GM12891 (cell line): ENCODE measurements around the gene MTMR12.
"Not testable (repeated sequence)": the region's sequence is repeated elsewhere in the genome, so short reads cannot be mapped to it uniquely, and the experiment has no call there.

Experiments used
- DNase-seq: peaks from one replicate; pipeline ENCODE4 v3.0.0; 2011; ENCODE audit warnings: low spot score; ENCODE audit not compliant: insufficient read length
- FAIRE-seq: peaks from 2 replicates; lab custom pipeline; 2011; peaks lifted over from hg19 to GRCh38; lab: Jason Lieb, UNC
- PAX5 ChIP-seq: IDR thresholded peaks from 2 replicates; pipeline ENCODE4 v1.6.1; 2011; ENCODE audit warnings: low read length, moderate library complexity, mild to moderate bottlenecking; ENCODE audit not compliant: insufficient read depth, severe bottlenecking
- POLR2A ChIP-seq: IDR thresholded peaks from 2 replicates; pipeline ENCODE4 v1.6.1; 2011; ENCODE audit warnings: low read depth, low read length, control low read depth
- POLR2AphosphoS5 ChIP-seq: IDR thresholded peaks from 2 replicates; pipeline ENCODE4 v1.6.1; 2011; ENCODE audit warnings: low read depth, low read length, control low read depth
- POU2F2 ChIP-seq: IDR thresholded peaks from 2 replicates; pipeline ENCODE4 v1.6.1; 2011; ENCODE audit warnings: low read depth, mild to moderate bottlenecking, control low read depth, low read length, moderate library complexity
- SPI1 ChIP-seq: IDR thresholded peaks from 2 replicates; pipeline ENCODE4 v1.6.1; 2011; ENCODE audit warnings: low read depth, low read length, control low read depth
- TAF1 ChIP-seq: IDR thresholded peaks from 2 replicates; pipeline ENCODE4 v1.6.1; 2011; ENCODE audit warnings: low read depth, low read length, control low read depth

MTMR12 gene

DNA sequence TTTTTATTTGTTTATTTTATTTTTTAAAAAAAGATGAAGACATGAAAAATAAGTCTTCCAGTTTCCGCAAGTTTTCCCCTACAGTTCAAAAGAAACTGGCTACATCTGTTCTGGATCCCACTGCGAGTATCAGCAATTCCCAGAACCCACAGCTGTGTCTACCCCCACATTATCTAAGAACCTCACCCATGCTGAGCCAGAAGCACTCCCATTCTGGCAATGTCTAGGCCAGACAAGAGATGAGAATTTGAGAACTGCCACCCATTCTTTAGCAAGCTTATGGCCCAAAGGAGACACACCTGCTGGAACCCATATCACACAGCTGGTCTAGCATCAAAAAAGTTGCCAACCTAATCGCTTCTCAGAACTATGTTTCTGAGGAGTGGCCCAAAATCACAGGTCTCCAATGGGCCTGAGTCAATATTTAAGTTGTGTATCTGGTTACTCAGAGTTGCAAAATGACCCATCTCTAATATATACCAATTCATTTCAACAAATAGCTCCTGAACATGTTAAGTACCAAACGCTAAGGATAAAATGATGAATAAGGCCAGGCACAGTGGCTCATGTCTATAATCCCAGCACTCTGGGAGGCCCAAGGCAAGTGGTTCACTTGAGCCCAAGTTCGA, 27.1 kb downstream of the MTMR12 start:
- TF ChIP-seq POU2F2 (no peak), POLR2AphosphoS5 (no peak), TAF1 (no peak), SPI1 (no peak), PAX5 (no peak), POLR2A (no peak)
- FAIRE-seq (no peak), DNase-seq (no peak)

DNA sequence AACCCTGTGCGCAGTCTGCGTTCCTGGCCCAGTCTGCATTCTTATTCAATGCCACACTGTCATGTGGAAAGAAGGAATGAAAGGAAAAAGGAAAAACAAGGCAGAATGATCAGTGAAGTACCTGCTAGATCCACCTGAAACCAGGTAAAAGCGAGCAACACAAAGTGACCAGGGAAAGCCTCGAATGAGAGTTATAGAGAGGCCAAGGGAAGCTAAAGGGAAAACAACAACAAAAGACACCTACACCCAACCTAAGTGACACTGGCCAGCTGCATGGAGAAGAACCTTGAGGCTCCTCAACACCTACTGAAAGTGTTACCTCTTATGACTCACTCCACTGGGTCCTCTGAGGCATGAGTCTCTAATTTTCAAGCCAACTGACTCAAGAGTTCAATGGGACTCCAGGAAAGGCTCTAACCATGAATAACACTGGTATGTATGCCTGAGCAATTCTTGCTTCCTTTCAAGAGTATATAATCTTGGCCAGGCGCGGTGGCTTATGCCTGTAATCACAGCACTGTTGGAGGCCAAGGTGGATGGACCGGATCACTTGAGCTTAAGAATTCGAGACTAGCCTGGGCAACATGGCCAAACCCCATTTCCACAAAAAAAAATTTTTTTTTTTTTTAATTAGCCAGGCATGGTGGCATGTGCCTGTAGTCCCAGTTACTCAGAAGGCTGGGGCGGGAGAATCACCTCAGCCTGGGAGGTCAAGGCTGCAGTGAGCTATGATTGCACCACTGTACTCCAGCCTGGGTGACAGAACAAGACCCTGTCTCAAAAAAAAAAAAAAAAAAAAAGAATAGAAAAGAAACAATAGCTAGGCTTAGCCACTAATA, 29.0 kb downstream of the MTMR12 start:
- TF ChIP-seq TAF1, result no peak
- TF ChIP-seq POLR2AphosphoS5, result no peak
- no peak for TF ChIP-seq POU2F2
- TF ChIP-seq SPI1, result no peak
- TF ChIP-seq PAX5, result no peak
- no peak for TF ChIP-seq POLR2A
- no peak for FAIRE-seq
- DNase-seq, result no peak

DNA sequence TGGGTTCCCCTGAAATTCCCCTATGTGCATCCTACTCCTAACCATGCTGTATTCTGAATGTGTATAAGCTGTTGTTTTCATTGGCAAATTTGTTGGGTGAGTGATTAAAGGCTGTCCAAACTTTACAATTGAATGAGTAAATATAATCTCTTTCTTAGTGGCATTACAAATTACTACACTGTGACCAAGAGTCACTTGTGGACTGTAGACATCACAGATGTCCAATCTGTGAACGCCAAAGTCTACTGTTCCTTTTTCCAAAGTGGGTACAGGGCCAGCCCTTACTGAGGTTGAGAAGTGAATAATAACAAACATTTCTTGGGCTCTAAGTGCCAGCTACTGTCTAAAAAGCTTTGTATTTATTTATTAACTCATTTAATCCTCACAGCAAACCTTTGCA, 29.7 kb downstream of the MTMR12 start:
- DNase-seq (no peak), FAIRE-seq (no peak)
- TF ChIP-seq SPI1 (no peak), PAX5 (no peak), POLR2AphosphoS5 (no peak), POU2F2 (no peak), POLR2A (no peak), TAF1 (no peak)

DNA sequence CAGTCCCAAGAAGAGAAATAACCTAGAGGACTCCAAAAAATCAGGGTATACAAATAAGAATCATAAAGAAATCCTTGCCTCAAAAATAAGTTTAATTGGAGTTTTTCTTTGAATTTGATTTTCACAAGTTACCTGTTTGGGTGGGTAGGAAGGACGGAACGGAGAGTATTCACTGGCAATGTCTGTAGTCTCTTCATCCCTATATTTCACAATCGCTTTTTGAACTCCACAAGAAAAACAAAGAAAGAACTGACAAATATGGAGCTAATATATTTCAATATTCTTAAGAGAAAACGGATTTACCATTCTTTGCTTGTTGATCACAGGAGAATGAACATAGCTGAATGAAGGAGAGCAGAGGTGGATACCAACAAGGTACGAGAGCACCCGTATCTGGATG, 30.1 kb downstream of the MTMR12 start:
- DNase-seq (no peak), FAIRE-seq (no peak)
- TF ChIP-seq PAX5, result no peak
- no peak for TF ChIP-seq SPI1
- TF ChIP-seq POLR2A, result no peak
- no peak for TF ChIP-seq TAF1
- TF ChIP-seq POU2F2, result no peak
- no peak for TF ChIP-seq POLR2AphosphoS5

DNA sequence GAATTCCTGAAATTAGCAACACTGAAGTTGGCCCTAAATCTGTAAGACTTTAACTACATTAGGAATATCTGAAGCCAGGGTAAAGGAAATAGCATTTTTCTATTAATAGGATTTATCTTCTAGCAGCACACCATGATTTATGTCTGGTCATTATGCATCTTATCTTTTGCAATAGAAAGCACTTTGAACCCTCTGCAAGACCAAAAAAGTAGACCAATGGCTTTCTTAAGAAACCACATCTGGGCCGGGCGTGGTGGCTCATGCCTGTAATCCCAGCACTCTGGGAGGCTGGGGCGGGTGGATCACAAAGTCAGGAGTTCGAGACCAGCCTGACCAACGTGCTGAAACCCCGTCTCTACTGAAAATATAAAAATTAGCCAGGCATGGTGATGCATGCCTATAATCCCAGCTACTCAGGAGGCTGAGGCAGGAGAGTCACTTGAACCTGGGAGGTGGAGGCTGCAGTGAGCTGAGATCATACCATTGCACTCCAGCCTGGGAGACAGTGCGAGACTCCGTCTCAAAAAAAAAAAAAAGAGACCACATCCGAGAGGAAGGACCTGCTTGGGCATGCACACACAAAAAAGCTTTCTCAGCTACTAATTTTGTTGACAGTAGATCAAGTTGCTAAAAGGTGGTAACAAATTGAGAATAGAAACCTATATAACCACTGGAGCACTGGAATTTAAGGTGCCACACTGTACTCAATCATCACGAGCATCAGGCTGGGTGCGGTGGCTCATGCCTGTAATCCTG, 31.2 kb downstream of the MTMR12 start:
- not testable (repeated sequence) for DNase-seq, FAIRE-seq

DNA sequence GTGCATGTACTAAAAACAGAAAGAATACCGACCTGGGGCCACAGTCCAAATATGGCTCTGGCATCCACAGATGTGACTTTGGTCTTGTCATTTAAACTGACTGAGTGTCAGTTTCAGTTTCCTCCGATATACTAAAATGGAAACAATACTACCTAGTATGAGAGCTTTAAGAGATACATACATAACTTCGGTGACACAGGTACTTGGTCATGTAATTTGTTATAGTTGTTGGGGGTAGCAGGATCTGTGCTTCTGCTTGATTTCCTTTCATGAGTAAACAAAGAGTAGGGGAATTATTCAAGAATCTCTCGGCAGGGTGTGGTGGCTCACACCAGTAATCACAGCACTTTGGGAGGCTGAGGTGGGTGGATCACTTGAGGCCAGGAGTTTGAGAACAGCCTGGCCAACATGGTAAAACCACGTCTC, 32.1 kb downstream of the MTMR12 start:
- TF ChIP-seq SPI1, result no peak
- TF ChIP-seq POLR2A, result no peak
- TF ChIP-seq POU2F2, result no peak
- TF ChIP-seq TAF1, result no peak
- TF ChIP-seq POLR2AphosphoS5, result no peak
- no peak for TF ChIP-seq PAX5
- peak; percentile 54 for FAIRE-seq
- DNase-seq, result no peak

DNA sequence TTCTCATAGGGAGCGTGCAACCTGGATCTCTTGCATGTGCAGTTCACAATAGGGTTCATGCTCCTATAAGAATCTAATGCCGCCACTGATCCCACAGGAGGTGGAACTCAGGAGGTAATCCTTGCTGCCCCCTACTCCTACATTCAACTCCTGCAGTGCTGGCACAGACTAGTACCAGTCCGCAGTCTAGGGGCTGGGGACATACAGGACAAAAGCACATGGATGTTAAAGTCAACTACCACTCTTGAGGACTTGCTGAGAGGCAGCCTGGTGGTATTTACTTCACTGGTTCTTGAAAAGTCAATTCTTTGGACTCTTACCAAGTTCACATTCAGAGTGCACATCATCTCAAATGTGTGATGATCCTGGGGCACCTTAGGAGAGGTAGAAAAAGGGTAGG, 33.0 kb downstream of the MTMR12 start:
- no peak for FAIRE-seq

DNA sequence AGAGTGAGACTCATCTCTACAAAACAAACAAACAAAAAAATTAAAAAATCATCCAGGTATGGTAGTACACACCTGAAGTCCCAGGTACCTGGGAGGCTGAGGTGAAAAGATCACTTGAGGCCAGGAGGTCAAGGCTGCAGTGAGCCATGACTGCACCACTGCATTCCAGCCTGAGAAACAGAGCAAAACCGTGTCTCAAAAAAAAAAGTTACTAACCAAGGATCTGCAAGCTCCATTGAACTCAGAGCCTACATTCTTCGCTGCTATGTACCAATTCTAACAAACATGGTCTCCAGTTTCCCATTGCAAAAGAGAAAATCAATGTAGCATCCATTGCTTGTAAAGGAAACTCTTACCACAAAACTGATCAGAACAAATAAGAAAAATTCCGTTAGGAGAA, 33.5 kb downstream of the MTMR12 start:
- no peak for TF ChIP-seq PAX5
- TF ChIP-seq POU2F2, result no peak
- no peak for TF ChIP-seq POLR2A
- TF ChIP-seq POLR2AphosphoS5, result no peak
- no peak for TF ChIP-seq TAF1
- no peak for TF ChIP-seq SPI1
- DNase-seq, result no peak
- no peak for FAIRE-seq

More for the DNA sequence above, 33.0 kb downstream of the MTMR12 start:
- TF ChIP-seq PAX5, result no peak
- TF ChIP-seq SPI1, result no peak
- no peak for TF ChIP-seq POU2F2
- no peak for TF ChIP-seq TAF1
- no peak for TF ChIP-seq POLR2A
- no peak for TF ChIP-seq POLR2AphosphoS5
- DNase-seq, result no peak

DNA sequence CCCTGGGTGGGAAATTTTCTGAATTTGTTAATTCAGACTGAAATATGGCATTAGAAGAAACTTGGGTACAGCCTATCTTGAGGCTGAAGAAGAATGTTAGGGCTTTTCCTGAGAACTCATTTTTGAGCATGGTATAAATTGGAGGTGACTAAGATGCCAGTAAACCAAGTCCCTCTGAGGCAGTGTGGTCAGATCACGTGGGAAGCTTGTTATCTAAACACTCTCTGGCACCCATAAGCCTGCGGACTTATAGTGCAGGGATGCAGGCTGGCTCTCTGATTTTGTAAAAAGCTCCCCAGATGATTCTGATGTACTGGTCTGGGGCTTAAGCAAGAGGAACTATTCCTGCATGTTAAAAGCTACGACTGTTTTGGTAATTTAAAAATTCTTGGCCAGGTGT, 34.3 kb downstream of the MTMR12 start:
- no peak for DNase-seq
- TF ChIP-seq SPI1 (no peak), POU2F2 (no peak), POLR2AphosphoS5 (no peak), PAX5 (no peak), TAF1 (no peak), POLR2A (no peak)
- no peak for FAIRE-seq

DNA sequence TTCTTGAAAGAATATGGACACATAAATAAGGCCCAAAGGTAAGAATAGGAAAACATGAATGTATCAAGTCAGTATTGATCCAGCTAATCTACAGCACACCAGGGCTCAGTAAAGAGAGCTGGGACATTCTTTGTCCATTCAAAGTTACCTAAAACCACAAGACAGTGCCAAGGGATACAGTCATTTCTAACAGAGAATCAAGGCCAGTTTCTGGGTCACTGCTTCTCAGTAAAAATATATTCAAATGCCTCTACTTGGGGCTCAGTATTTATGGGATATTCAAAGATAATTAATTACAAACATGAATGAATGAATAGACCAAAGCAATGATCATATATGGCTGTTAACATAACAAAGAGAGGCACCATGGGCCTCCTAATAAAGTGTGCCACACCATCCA, 34.9 kb downstream of the MTMR12 start:
- DNase-seq (no peak), FAIRE-seq (no peak)
- TF ChIP-seq POLR2A (no peak), POU2F2 (no peak), TAF1 (no peak), POLR2AphosphoS5 (no peak), SPI1 (no peak), PAX5 (peak; percentile 29)
